ENCODE data around the gene FSHR.

DNA sequence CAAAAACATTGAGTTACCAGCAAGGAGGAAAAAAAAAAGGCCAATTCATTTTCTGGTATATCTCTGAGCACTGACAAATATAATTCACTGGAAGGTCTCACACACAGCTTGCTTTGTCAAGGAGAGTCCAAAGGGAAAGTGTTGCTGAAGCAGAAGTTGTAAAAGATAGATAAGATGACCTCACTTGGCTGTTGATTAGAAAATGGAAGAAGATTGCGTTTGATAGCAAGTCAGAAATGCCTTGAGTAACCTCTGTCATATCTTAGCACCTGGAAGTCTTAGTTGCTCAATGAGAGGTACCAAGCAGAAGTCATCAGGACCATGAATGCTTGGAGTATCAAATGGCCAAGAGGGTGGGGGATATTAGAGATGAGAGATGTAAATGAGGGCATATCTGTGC, 105.2 kb downstream of the FSHR start:
- TF ChIP-seq, protein P1, sequence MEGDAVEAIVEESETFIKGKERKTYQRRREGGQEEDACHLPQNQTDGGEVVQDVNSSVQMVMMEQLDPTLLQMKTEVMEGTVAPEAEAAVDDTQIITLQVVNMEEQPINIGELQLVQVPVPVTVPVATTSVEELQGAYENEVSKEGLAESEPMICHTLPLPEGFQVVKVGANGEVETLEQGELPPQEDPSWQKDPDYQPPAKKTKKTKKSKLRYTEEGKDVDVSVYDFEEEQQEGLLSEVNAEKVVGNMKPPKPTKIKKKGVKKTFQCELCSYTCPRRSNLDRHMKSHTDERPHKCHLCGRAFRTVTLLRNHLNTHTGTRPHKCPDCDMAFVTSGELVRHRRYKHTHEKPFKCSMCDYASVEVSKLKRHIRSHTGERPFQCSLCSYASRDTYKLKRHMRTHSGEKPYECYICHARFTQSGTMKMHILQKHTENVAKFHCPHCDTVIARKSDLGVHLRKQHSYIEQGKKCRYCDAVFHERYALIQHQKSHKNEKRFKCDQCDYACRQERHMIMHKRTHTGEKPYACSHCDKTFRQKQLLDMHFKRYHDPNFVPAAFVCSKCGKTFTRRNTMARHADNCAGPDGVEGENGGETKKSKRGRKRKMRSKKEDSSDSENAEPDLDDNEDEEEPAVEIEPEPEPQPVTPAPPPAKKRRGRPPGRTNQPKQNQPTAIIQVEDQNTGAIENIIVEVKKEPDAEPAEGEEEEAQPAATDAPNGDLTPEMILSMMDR (IDR thresholded peaks at IDR 0.05), result no peak
- TF ChIP-seq POLR2A (IDR thresholded peaks at IDR 0.05), result no peak
- no peak for TF ChIP-seq EP300 (IDR thresholded peaks at IDR 0.05)

Data from sigmoid colon (tissue), 4 donors.